HG03159 (cell line): ENCODE measurements around the gene HOXC4.
"Not testable (repeated sequence)": the region's sequence is repeated elsewhere in the genome, so short reads cannot be mapped to it uniquely, and the experiment has no call there.

ENCODE experiments used
- ATAC-seq: cut with Tn5 transposase; IDR thresholded peaks from one replicate; pipeline ENCODE4 v1.9.1; 2021; ENCODE audit warnings: mild to moderate bottlenecking, moderate library complexity; ENCODE audit not compliant: unreplicated experiment

The HOXC4 gene

GRCh38 chr12:54081581-54082396 is 28.2 kb downstream of the HOXC4 start:
- not testable (repeated sequence) for ATAC-seq

GRCh38 chr12:54082397-54082892 is 28.8 kb downstream of the HOXC4 start:
- no peak for ATAC-seq

GRCh38 chr12:54088011-54088410 is 34.4 kb downstream of the HOXC4 start:
- ATAC-seq: not testable (repeated sequence)

GRCh38 chr12:54089465-54089864 is 35.8 kb downstream of the HOXC4 start:
- not testable (repeated sequence) for ATAC-seq

GRCh38 chr12:54090312-54090711 is 36.7 kb downstream of the HOXC4 start:
- not testable (repeated sequence) for ATAC-seq

- ATAC-seq: not testable (repeated sequence)
Observed at GRCh38 chr12:54092943-54093342, 39.3 kb downstream of the HOXC4 start.

- not testable (repeated sequence) for ATAC-seq
Observed at GRCh38 chr12:54095928-54096327, 42.3 kb downstream of the HOXC4 start.

- not testable (repeated sequence) for ATAC-seq
Observed at GRCh38 chr12:54098644-54099043, 45.0 kb downstream of the HOXC4 start.

GRCh38 chr12:54100588-54100987 is 47.0 kb downstream of the HOXC4 start:
- ATAC-seq: not testable (repeated sequence)

GRCh38 chr12:54102223-54102622 is 48.6 kb downstream of the HOXC4 start:
- ATAC-seq: not testable (repeated sequence)

- ATAC-seq: not testable (repeated sequence)
Observed at GRCh38 chr12:54103827-54104226, 50.2 kb downstream of the HOXC4 start.
